Measurements from ENCODE around the gene SH3BP4. TPM values are rescaled to one million over a fixed set of nuclear protein-coding genes. Genes with fewer than 3 reads are reported as not detected.

SH3BP4 gene, protein sequence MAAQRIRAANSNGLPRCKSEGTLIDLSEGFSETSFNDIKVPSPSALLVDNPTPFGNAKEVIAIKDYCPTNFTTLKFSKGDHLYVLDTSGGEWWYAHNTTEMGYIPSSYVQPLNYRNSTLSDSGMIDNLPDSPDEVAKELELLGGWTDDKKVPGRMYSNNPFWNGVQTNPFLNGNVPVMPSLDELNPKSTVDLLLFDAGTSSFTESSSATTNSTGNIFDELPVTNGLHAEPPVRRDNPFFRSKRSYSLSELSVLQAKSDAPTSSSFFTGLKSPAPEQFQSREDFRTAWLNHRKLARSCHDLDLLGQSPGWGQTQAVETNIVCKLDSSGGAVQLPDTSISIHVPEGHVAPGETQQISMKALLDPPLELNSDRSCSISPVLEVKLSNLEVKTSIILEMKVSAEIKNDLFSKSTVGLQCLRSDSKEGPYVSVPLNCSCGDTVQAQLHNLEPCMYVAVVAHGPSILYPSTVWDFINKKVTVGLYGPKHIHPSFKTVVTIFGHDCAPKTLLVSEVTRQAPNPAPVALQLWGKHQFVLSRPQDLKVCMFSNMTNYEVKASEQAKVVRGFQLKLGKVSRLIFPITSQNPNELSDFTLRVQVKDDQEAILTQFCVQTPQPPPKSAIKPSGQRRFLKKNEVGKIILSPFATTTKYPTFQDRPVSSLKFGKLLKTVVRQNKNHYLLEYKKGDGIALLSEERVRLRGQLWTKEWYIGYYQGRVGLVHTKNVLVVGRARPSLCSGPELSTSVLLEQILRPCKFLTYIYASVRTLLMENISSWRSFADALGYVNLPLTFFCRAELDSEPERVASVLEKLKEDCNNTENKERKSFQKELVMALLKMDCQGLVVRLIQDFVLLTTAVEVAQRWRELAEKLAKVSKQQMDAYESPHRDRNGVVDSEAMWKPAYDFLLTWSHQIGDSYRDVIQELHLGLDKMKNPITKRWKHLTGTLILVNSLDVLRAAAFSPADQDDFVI
- total RNA-seq (1.3 and 1.5 TPM in 2 replicates), polyA plus RNA-seq (0.72 and 1.00 TPM in 2 replicates), polyA minus RNA-seq (1.4 and 2.2 TPM in 2 replicates)
- total RNA-seq (2013), result 1.1 TPM

DNA sequence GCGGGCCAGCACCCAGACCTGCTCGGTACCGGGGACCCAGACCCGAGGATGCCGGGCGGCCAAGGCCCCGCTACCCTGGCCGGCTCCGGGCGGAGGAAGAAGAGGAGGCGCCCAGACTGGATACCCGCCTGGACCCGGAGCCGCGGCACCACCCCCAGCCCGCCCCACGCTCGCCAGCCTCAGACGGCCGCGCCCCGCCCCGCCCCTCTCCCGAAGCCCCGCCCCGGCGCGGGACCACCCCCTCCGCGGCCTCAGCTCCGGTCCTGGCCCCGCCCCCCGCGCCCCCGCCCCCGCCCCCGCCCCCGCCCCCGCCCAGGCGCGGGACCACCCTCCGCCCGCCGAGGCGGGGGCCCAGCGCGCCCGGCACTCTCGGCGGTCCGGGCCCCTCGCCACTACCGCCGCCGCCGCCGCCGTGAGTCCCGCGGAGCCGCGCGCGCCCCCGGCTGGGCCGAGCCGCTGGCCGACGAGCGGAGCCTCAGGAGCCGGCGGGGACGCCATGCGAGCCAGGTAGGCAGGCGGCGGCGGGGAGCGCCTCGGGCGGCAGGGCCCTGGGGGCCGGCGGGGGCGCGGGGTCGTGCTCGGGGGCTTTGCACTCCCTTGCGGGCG is at the start of gene SH3BP4:
SH3BP4 (plus strand) TSS at position 354 of the 606 bp plus-strand sequence. CDS start 82,986 bp downstream, outside the sequence.
- TF ChIP-seq EZH2 (IDR thresholded peaks at IDR 0.05; ENCODE audit: borderline replicate concordance, insufficient read depth, low read depth, low read length, poor library complexity, severe bottlenecking), result no peak
- TF ChIP-seq, protein P1, sequence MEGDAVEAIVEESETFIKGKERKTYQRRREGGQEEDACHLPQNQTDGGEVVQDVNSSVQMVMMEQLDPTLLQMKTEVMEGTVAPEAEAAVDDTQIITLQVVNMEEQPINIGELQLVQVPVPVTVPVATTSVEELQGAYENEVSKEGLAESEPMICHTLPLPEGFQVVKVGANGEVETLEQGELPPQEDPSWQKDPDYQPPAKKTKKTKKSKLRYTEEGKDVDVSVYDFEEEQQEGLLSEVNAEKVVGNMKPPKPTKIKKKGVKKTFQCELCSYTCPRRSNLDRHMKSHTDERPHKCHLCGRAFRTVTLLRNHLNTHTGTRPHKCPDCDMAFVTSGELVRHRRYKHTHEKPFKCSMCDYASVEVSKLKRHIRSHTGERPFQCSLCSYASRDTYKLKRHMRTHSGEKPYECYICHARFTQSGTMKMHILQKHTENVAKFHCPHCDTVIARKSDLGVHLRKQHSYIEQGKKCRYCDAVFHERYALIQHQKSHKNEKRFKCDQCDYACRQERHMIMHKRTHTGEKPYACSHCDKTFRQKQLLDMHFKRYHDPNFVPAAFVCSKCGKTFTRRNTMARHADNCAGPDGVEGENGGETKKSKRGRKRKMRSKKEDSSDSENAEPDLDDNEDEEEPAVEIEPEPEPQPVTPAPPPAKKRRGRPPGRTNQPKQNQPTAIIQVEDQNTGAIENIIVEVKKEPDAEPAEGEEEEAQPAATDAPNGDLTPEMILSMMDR (IDR thresholded peaks at IDR 0.05), result no peak
- Histone ChIP-seq H3K9ac (ENCODE audit: low read length) (peak within 1 kb of the TSS; percentile 75), H3K36me3 (replicated peaks in 1 of 2; ENCODE audit: control extremely low read depth in 1 of 2, control insufficient read depth in 1 of 2, extremely low read depth in 1 of 2, insufficient read depth in 2 of 2, low read length in 1 of 2) (no peaks in the 10 kb centered on the region), H3K9me3 (ENCODE audit: control extremely low read depth in 1 of 3, control insufficient read depth in 2 of 3, insufficient read depth in 1 of 3, low read length in 2 of 3) (peaks cover 0 to 3% (median 0%) of the 10 kb centered on the region in 3 donors), H3K27me3 (replicated peaks in 1 of 4; ENCODE audit: control extremely low read depth in 1 of 4, control insufficient read depth in 3 of 4, insufficient read depth in 4 of 4, low read length in 3 of 4) (peaks cover 0 to 54% (median 23%) of the 10 kb centered on the region in 4 experiments), H3K4me2 (replicated peaks; ENCODE audit: low read depth, low read length, poor library complexity, severe bottlenecking) (peak within 1 kb of the TSS; percentile 98), H3K4me3 (ENCODE audit: control extremely low read depth in 1 of 5, extremely low read depth in 1 of 5, insufficient read depth in 1 of 5, low read depth in 2 of 5, low read length in 4 of 5) (peak within 1 kb of the TSS; percentile 37 to 84 (median 53)), H3K79me2 (ENCODE audit: control insufficient read depth, insufficient read depth, low read length) (no peaks in the 10 kb centered on the region), H3K4me1 (ENCODE audit: control insufficient read depth in 2 of 2, insufficient read depth in 2 of 2, low read length in 2 of 2) (peaks cover 18 to 21% of the 10 kb centered on the region in 2 donors), H4K20me1 (ENCODE audit: control insufficient read depth, insufficient read depth, low read length, poor library complexity, severe bottlenecking) (no peaks in the 10 kb centered on the region), H2AFZ (ENCODE audit: insufficient read depth, low read depth, low read length, poor library complexity, severe bottlenecking) (peak within 1 kb of the TSS; percentile 75), H3K27ac (ENCODE audit: low read length in 2 of 2) (no peak within 1 kb of the TSS)
- peak within 1 kb of the TSS; percentile 87 for H3K4me3 Mint-ChIP-seq
- DNase-seq, result peak; percentile 64
- under 1% methylated on average over 75 of the region's 88 CpGs for WGBS (ENCODE audit: insufficient coverage)
- intact Hi-C loops (cut with micrococcal nuclease), result loop anchor here (10.0 kb wide), 1 partner anchor 93 kb away; no protein-coding TSS in a partner anchor
- peaks cover 18% of the 10 kb centered on the region for H3K4me1 Mint-ChIP-seq
- peak; percentile 94 for ATAC-seq (ENCODE audit: low read depth)
- peaks cover 67% of the 10 kb centered on the region for H3K27me3 Mint-ChIP-seq
- H3K9me3 Mint-ChIP-seq (ENCODE audit: insufficient read depth), result no peaks in the 10 kb centered on the region
- H3K27ac Mint-ChIP-seq, result no peak within 1 kb of the TSS
- CTCF ChIA-PET, result no interaction called here
- POLR2A ChIA-PET, result no interaction called here
